Ovary (tissue), 9 donors: Measurements from ENCODE around the gene IL36G. TPM values are rescaled to one million over a fixed set of nuclear protein-coding genes. Genes with fewer than 3 reads are reported as not detected.

ENCODE experiments used
- DNase-seq, 5 donors: peaks; one replicate each; pipeline ENCODE4 v3.0.0-alpha.2; 2019 to 2020
- H3K27ac ChIP-seq, 2 donors: fragments of 200-600 bp; one replicate each; pipeline versions ENCODE4 v1.5.1 to v1.8.0; 2019 to 2022
- H3K27me3 ChIP-seq: fragments of 200-600 bp; one replicate; pipeline ENCODE4 v1.8.0; 2022
- H3K36me3 ChIP-seq: fragments of 200-600 bp; sonication (generic); one replicate; pipeline ENCODE4 v1.5.1; 2019
- H3K4me1 ChIP-seq: one replicate; pipeline ENCODE4 v1.8.1; 2013; ENCODE audit warnings: mild to moderate bottlenecking, moderate library complexity; ENCODE audit not compliant: insufficient read depth
- H3K4me3 ChIP-seq: fragments of 200-600 bp; sonication (generic); one replicate; pipeline ENCODE4 v1.5.1; 2017
- H3K9me3 ChIP-seq, 2 donors: fragments of 200-600 bp in 1 of 2; sonication (generic) in 1 of 2; one replicate each; pipeline versions ENCODE4 v1.5.1 to v1.8.1; 2013 to 2019; ENCODE audit warnings: mild to moderate bottlenecking in 1 of 2, moderate library complexity in 1 of 2
- EP300 ChIP-seq: sonication (generic); formaldehyde crosslinking; IDR thresholded peaks from one replicate; pipeline ENCODE4 v1.6.1; 2017; ENCODE audit warnings: antibody characterized with exemption
- POLR2A ChIP-seq: fragments of 450-650 bp; IDR thresholded peaks from one replicate; pipeline ENCODE4 v1.6.1; 2017; ENCODE audit warnings: antibody characterized with exemption, mild to moderate bottlenecking, moderate library complexity
- WGBS, 3 donors: extraction: QIAGEN DNeasy Blood & Tissue Kit in 1 of 3; methylation state at CpG; one replicate each; pipeline versions ENCODE4 v1.1.5 to v1.1.7; 2013 to 2017; 5-methylcytosine and 5-hydroxymethylcytosine counted together
- intact Hi-C, 4 donors: fragments of 100-400 bp; cut with DNase I; formaldehyde crosslinking; loops; one replicate each; pipeline versions ENCODE4 v1.11.0 to v1.15.1; 2022 to 2023
- polyA plus RNA-seq, 2 donors: library from polyadenylated mRNA; stranded (reverse); fragments of 200-250 nt in 1 of 2; fragments of 350-450 nt in 1 of 2; fragmentation: Illumina TruSeq in 1 of 2; extraction: RNeasy Lipid Tissue Mini Kit (QIAGEN cat#74804) in 1 of 2; gene quantifications; one replicate each; pipeline ENCODE4 v1.2.3, GENCODE V29; 2013 to 2014
- total RNA-seq, 7 donors: library from RNA; depleted of rRNA in 2 of 7; stranded (reverse); fragments of >200 nt in 2 of 7; fragmentation: NEBNext Ultra II Directional in 3 of 7; extraction: Animal tissue kit (Norgen Biotek cat#: 25700) in 3 of 7; gene quantifications; one replicate each; pipeline versions ENCODE4 v1.1.0 to v1.2.4, GENCODE V29; 2016 to 2023
- TF ChIP-seq, protein P1 (sequence below), 3 donors: fragments of 450-650 bp in 2 of 3; fragments of 200-600 bp in 1 of 3; IDR thresholded peaks; one replicate each; pipeline versions ENCODE4 v1.5.1 to v1.8.0; 2016 to 2022; ENCODE audit warnings: antibody characterized with exemption in 3 of 3, mild to moderate bottlenecking in 1 of 3
- donor health status: DM: no; HTN: no; CAD: no; lungs with moderate emphysema.
- donor health status: DM: no; HTN: no; CAD: no.
- donor health status: Bipolar disorder and iron deficiency.
- donor health status: DM: yes; HTN: yes; CAD: no.
- donor health status: DM: no; HTN: no; CAD: no.
- donor health status: DM: yes; HTN: yes; CAD: no.

IL36G gene
- total and polyA plus RNA-seq, 9 donors, result not detected

DNA sequence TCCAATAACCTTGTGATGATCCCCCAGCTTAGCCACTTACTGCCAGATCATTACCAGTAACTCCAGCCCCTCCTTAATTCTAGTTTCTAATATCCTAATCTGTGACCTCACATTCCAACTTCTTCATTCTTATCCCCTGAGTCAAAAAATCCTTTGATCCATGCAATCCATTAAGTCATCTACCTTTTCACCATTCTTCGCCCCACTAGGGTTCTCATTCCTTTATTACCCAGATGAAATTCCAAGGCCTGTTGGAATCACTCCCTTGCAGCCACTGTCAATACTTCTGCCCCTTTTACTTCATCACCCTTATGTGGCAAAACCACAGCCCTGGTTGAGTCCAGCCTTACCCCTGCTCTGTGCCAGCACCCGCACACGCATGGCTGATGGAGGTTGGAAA lies 20.3 kb upstream of the IL36G start:
- H3K36me3 ChIP-seq, result no peaks in the 10 kb centered on the region
- no peak for DNase-seq
- no peak overlapping the region for H3K4me3 ChIP-seq
- H3K4me1 ChIP-seq, result no peaks in the 10 kb centered on the region
- TF ChIP-seq EP300 (no peak), POLR2A (no peak)
- TF ChIP-seq, protein P1, sequence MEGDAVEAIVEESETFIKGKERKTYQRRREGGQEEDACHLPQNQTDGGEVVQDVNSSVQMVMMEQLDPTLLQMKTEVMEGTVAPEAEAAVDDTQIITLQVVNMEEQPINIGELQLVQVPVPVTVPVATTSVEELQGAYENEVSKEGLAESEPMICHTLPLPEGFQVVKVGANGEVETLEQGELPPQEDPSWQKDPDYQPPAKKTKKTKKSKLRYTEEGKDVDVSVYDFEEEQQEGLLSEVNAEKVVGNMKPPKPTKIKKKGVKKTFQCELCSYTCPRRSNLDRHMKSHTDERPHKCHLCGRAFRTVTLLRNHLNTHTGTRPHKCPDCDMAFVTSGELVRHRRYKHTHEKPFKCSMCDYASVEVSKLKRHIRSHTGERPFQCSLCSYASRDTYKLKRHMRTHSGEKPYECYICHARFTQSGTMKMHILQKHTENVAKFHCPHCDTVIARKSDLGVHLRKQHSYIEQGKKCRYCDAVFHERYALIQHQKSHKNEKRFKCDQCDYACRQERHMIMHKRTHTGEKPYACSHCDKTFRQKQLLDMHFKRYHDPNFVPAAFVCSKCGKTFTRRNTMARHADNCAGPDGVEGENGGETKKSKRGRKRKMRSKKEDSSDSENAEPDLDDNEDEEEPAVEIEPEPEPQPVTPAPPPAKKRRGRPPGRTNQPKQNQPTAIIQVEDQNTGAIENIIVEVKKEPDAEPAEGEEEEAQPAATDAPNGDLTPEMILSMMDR (IDR thresholded peaks at IDR 0.05), result no peak
- intact Hi-C loops, result no loop called here
- no peak overlapping the region for H3K27ac ChIP-seq
- H3K27me3 ChIP-seq, result no peaks in the 10 kb centered on the region
- H3K9me3 ChIP-seq, result no peaks in the 10 kb centered on the region
- 93 to 96% (median 93%) methylated on average over 3 of the region's 3 CpGs for WGBS, 3 donors

DNA sequence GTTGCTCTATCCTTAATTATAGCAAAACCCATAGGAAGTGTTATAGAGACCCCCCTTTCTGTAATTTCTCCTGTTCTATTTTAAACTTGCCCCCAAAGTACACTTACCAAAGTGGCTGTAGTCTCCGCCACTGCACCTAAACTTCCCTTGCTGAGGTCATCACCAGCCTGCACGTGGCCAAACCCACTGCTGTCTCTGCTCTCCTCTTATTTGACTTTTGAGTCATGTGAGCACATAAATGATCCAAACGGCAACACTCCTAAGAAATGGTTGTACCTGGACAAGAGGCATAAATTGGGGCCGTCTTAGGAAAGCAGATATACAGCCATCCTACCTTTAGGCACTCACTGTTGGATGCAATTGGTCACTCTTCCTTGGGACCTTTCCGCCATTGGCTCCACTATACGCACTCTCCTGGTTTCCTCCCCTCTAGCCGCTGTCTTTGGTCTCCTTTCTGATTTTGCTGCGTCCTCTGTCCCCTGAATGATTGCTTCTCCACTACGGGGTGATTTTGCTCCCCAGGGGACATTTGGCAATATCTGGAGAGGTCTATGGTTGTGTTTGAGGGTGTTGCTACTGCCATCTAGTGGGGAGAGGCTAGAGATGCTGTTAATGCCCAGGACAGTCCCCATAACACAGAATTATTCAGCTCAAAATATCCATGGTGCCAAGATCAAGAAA lies 19.2 kb upstream of the IL36G start:
- no peak overlapping the region for H3K27ac ChIP-seq
- TF ChIP-seq EP300, result no peak
- TF ChIP-seq, protein P1 (IDR thresholded peaks at IDR 0.05), result no peak
- no peak for TF ChIP-seq POLR2A
- no peaks in the 10 kb centered on the region for H3K27me3 ChIP-seq
- intact Hi-C loops, result no loop called here
- no peaks in the 10 kb centered on the region for H3K4me1 ChIP-seq
- no peak overlapping the region for H3K4me3 ChIP-seq
- no peaks in the 10 kb centered on the region for H3K9me3 ChIP-seq
- no peak for DNase-seq
- WGBS, 3 donors, result 37 to 54% (median 38%) methylated on average over 9 of the region's 9 CpGs
- no peaks in the 10 kb centered on the region for H3K36me3 ChIP-seq

DNA sequence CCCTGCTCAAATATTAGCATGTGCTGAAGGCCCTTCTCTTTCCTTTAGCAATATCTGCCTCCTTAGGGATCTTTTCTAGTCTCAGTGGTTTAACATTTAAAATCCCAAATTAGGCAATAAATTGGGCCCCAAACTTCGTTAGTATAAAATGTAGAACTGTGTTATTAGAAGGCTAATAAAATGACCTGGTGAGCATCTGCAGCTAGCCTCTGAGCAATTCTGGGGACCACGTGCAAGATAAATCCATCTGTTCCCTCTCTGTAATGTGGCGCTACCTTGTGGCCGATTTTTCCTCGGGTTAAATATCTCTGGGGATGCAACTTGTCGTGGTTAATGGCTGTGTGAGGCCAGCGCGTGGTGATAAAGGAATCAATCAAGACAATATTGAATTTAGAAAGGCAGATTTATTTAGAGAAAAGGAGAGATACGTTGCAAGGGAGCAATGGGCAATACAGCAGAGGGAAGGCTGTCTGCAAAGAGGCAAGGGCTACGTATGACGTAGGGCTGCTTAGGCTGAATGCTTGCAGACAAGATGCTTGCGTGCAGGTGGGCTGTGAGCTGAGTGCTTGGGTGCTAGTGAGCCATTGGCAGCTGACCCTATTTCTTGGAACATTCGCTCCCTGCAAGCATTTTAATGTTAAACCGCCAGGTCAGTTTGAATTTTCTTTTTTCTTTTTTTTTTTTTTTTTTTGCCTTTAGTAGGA lies 18.5 kb upstream of the IL36G start:
- DNase-seq, result no peak
- no peak for TF ChIP-seq POLR2A
- TF ChIP-seq EP300, result no peak
- TF ChIP-seq, protein P1 (IDR thresholded peaks at IDR 0.05), result no peak
- H3K27ac ChIP-seq, result no peak overlapping the region
- H3K9me3 ChIP-seq, result no peaks in the 10 kb centered on the region
- intact Hi-C loops, result no loop called here
- H3K36me3 ChIP-seq, result no peaks in the 10 kb centered on the region
- WGBS, 3 donors, result 61 to 66% (median 62%) methylated on average over 14 of the region's 14 CpGs
- H3K4me1 ChIP-seq, result no peaks in the 10 kb centered on the region
- H3K4me3 ChIP-seq, result no peak overlapping the region
- H3K27me3 ChIP-seq, result no peaks in the 10 kb centered on the region

DNA sequence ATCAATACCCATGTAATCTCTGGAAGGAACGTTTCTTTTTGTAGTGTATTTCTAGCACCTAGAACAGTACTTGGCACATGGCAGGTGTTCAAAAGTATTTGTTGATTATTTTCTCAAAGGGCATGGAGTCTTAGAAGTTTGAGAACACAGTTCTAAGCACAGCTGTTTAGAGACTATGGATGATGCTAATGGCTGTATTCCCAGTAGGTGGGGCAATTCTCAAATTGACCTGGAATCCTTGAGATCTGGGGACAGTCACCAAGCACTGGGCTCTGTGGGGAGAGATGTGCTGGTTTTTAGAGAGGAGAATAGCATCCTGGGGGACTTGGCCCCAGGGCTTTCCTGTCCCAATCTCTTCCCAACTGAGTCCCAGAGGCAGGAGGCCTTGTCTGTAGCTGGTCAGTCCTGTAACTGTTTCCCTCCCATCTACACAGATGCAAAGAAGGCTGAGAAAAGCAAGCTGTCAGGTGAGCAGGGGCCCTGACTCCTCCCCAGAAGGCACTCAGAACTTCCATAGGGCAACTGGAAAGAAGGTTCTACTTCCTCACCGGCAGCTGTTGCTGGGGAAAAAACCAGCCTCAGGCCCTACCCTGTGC lies 17.5 kb upstream of the IL36G start:
- no peak for DNase-seq
- intact Hi-C loops, result no loop called here
- H3K27me3 ChIP-seq, result no peaks in the 10 kb centered on the region
- no peak overlapping the region for H3K4me3 ChIP-seq
- WGBS, 3 donors, result 36 to 64% (median 40%) methylated on average over 2 of the region's 2 CpGs
- no peak overlapping the region for H3K27ac ChIP-seq
- H3K4me1 ChIP-seq, result no peaks in the 10 kb centered on the region
- no peak for TF ChIP-seq POLR2A
- TF ChIP-seq, protein P1 (IDR thresholded peaks at IDR 0.05), result no peak
- TF ChIP-seq EP300, result no peak
- no peaks in the 10 kb centered on the region for H3K9me3 ChIP-seq
- no peaks in the 10 kb centered on the region for H3K36me3 ChIP-seq
